MG63 (cell line): Measurements from ENCODE around the gene EIF3M. TPM values are rescaled to one million over a fixed set of nuclear protein-coding genes. Genes with fewer than 3 reads are reported as not detected.
A peak's percentile ranks its signal among the peaks of the same experiment; 100 is the strongest.
"Not testable (repeated sequence)": the region's sequence is repeated elsewhere in the genome, so short reads cannot be mapped to it uniquely, and the experiment has no call there.

ENCODE experiments used
- DNase-seq: peaks from one replicate; pipeline ENCODE4 v3.0.0-alpha.2; 2020
- H3K27me3 ChIP-seq: fragments of 250-450 bp; sonication (Bioruptor Pico); 2 replicates; pipeline ENCODE4 v1.5.1; 2020; ENCODE audit warnings: mild to moderate bottlenecking, moderate library complexity
- H3K36me3 ChIP-seq: fragments of 250-450 bp; sonication (Bioruptor Pico); 2 replicates; pipeline ENCODE4 v1.5.1; 2020; ENCODE audit warnings: mild to moderate bottlenecking, moderate library complexity
- H3K4me3 ChIP-seq: fragments of 250-450 bp; sonication (Bioruptor Pico); 2 replicates; pipeline ENCODE4 v1.5.1; 2020; ENCODE audit warnings: mild to moderate bottlenecking, moderate library complexity
- H3K9me3 ChIP-seq: fragments of 250-450 bp; sonication (Bioruptor Pico); 2 replicates; pipeline ENCODE4 v1.5.1; 2020; ENCODE audit warnings: mild to moderate bottlenecking, moderate library complexity
- total RNA-seq: library from RNA; depleted of rRNA; stranded (reverse); fragments of >200 nt; shearing (Covaris generic); gene quantifications from 2 replicates; pipeline ENCODE4 v1.2.3, GENCODE V29; 2014; ENCODE audit warnings: low replicate concordance

The EIF3M gene
- total RNA-seq, 1 experiment from 2014 or later, result 416 TPM

- no peaks in the 10 kb centered on the region for H3K27me3 ChIP-seq
- peaks cover 4% of the 10 kb centered on the region for H3K36me3 ChIP-seq
- H3K4me3 ChIP-seq, result no peak overlapping the region
- DNase-seq, result peak; percentile 2
- no peaks in the 10 kb centered on the region for H3K9me3 ChIP-seq
Measured at GRCh38 chr11:32580967-32581366, 2.7 kb upstream of the EIF3M start.

- no peak for DNase-seq
- Histone ChIP-seq H3K27me3 (no peaks in the 10 kb centered on the region), H3K36me3 (peaks cover 10% of the 10 kb centered on the region), H3K9me3 (no peaks in the 10 kb centered on the region), H3K4me3 (no peak overlapping the region)
Measured at GRCh38 chr11:32581556-32581955, 2.1 kb upstream of the EIF3M start.

GRCh38 chr11:32584921-32585320 lies 1.3 kb downstream of the EIF3M start:
- no peaks in the 10 kb centered on the region for H3K27me3 ChIP-seq
- H3K4me3 ChIP-seq, result peak overlapping the region; percentile 88
- H3K36me3 ChIP-seq, result peaks cover 35% of the 10 kb centered on the region
- no peaks in the 10 kb centered on the region for H3K9me3 ChIP-seq
- no peak for DNase-seq

- no peak for DNase-seq
- no peaks in the 10 kb centered on the region for H3K27me3 ChIP-seq
- peaks cover 45% of the 10 kb centered on the region for H3K36me3 ChIP-seq
- no peaks in the 10 kb centered on the region for H3K9me3 ChIP-seq
- no peak overlapping the region for H3K4me3 ChIP-seq
Measured at GRCh38 chr11:32586576-32587190, 3.1 kb downstream of the EIF3M start.

GRCh38 chr11:32594272-32594671 lies 10.6 kb downstream of the EIF3M start:
- Histone ChIP-seq H3K9me3 (no peaks in the 10 kb centered on the region), H3K36me3 (peaks cover 64% of the 10 kb centered on the region), H3K27me3 (no peaks in the 10 kb centered on the region), H3K4me3 (no peak overlapping the region)
- DNase-seq, result no peak

- not testable (repeated sequence) for H3K27me3 ChIP-seq, DNase-seq, H3K9me3 ChIP-seq, H3K4me3 ChIP-seq
- H3K36me3 ChIP-seq, result peaks cover 69% of the 10 kb centered on the region
Measured at GRCh38 chr11:32596114-32596513, 12.5 kb downstream of the EIF3M start.

- H3K36me3 ChIP-seq, result peaks cover 66% of the 10 kb centered on the region
Measured at GRCh38 chr11:32597921-32598320, 14.3 kb downstream of the EIF3M start.

GRCh38 chr11:32602657-32603415 lies 19.2 kb downstream of the EIF3M start:
- DNase-seq, result no peak

More at GRCh38 chr11:32597921-32598320, 14.3 kb downstream of the EIF3M start:
- Histone ChIP-seq H3K27me3 (no peaks in the 10 kb centered on the region), H3K9me3 (no peaks in the 10 kb centered on the region), H3K4me3 (no peak overlapping the region)
- no peak for DNase-seq

GRCh38 chr11:32606220-32606619 lies 22.6 kb downstream of the EIF3M start:
- no peak for DNase-seq
- Histone ChIP-seq H3K9me3 (no peaks in the 10 kb centered on the region), H3K36me3 (peaks cover 49% of the 10 kb centered on the region), H3K27me3 (no peaks in the 10 kb centered on the region), H3K4me3 (no peak overlapping the region)

More at GRCh38 chr11:32602657-32603415, 19.2 kb downstream of the EIF3M start:
- Histone ChIP-seq H3K36me3 (peaks cover 71% of the 10 kb centered on the region), H3K27me3 (no peaks in the 10 kb centered on the region), H3K4me3 (no peak overlapping the region), H3K9me3 (no peaks in the 10 kb centered on the region)

GRCh38 chr11:32608826-32609225 lies 25.2 kb downstream of the EIF3M start:
- peaks cover 27% of the 10 kb centered on the region for H3K36me3 ChIP-seq
- not testable (repeated sequence) for H3K9me3 ChIP-seq, H3K27me3 ChIP-seq, H3K4me3 ChIP-seq, DNase-seq

GRCh38 chr11:32610797-32611352 lies 27.2 kb downstream of the EIF3M start:
- Histone ChIP-seq H3K9me3 (no peaks in the 10 kb centered on the region), H3K4me3 (no peak overlapping the region), H3K27me3 (no peaks in the 10 kb centered on the region), H3K36me3 (peaks cover 11% of the 10 kb centered on the region)
- no peak for DNase-seq

GRCh38 chr11:32613500-32614151 lies 30.0 kb downstream of the EIF3M start:
- Histone ChIP-seq H3K36me3 (no peaks in the 10 kb centered on the region), H3K4me3 (no peak overlapping the region), H3K27me3 (no peaks in the 10 kb centered on the region), H3K9me3 (no peaks in the 10 kb centered on the region)
- DNase-seq, result no peak

- DNase-seq, result no peak
- no peaks in the 10 kb centered on the region for H3K9me3 ChIP-seq
- H3K36me3 ChIP-seq, result no peaks in the 10 kb centered on the region
- no peak overlapping the region for H3K4me3 ChIP-seq
- no peaks in the 10 kb centered on the region for H3K27me3 ChIP-seq
Measured at GRCh38 chr11:32615422-32615821, 31.8 kb downstream of the EIF3M start.

- no peaks in the 10 kb centered on the region for H3K27me3 ChIP-seq
- DNase-seq, result no peak
- H3K9me3 ChIP-seq, result no peaks in the 10 kb centered on the region
- H3K36me3 ChIP-seq, result no peaks in the 10 kb centered on the region
- H3K4me3 ChIP-seq, result no peak overlapping the region
Measured at GRCh38 chr11:32616903-32617302, 33.3 kb downstream of the EIF3M start.

- no peak for DNase-seq
- Histone ChIP-seq H3K36me3 (no peaks in the 10 kb centered on the region), H3K9me3 (no peaks in the 10 kb centered on the region), H3K27me3 (no peaks in the 10 kb centered on the region), H3K4me3 (no peak overlapping the region)
Measured at GRCh38 chr11:32630844-32631243, 47.2 kb downstream of the EIF3M start.

GRCh38 chr11:32635819-32636218 lies 52.2 kb downstream of the EIF3M start:
- no peak for DNase-seq
- no peaks in the 10 kb centered on the region for H3K36me3 ChIP-seq
- H3K9me3 ChIP-seq, result no peaks in the 10 kb centered on the region
- no peaks in the 10 kb centered on the region for H3K27me3 ChIP-seq
- H3K4me3 ChIP-seq, result no peak overlapping the region

GRCh38 chr11:32641361-32641760 lies 57.7 kb downstream of the EIF3M start:
- DNase-seq, result no peak
- Histone ChIP-seq H3K9me3 (no peaks in the 10 kb centered on the region), H3K27me3 (no peaks in the 10 kb centered on the region), H3K4me3 (no peak overlapping the region), H3K36me3 (no peaks in the 10 kb centered on the region)
